GM12872 (cell line): ENCODE measurements around the gene STOML3.

ENCODE experiments used
- CTCF ChIP-seq: IDR thresholded peaks from 3 replicates; pipeline ENCODE4 v1.5.1; 2011; ENCODE audit warnings: low read depth, mild to moderate bottlenecking, low read length, moderate library complexity; ENCODE audit not compliant: insufficient read depth

The STOML3 gene

GRCh38 chr13:38944219-38944618 lies 46.4 kb downstream of the STOML3 start:
- TF ChIP-seq CTCF: no peak

GRCh38 chr13:38943231-38943630 lies 47.4 kb downstream of the STOML3 start:
- TF ChIP-seq CTCF: no peak

GRCh38 chr13:38941353-38941945 lies 49.2 kb downstream of the STOML3 start:
- TF ChIP-seq CTCF: no peak

- no peak for TF ChIP-seq CTCF
Measured at GRCh38 chr13:38933786-38934185, 56.8 kb downstream of the STOML3 start.

GRCh38 chr13:38922170-38922569 lies 68.5 kb downstream of the STOML3 start:
- no peak for TF ChIP-seq CTCF

GRCh38 chr13:38921081-38921480 lies 69.5 kb downstream of the STOML3 start:
- no peak for TF ChIP-seq CTCF
